ENCODE measurements around the gene NUMBL.
"Not testable (repeated sequence)": the region's sequence is repeated elsewhere in the genome, so short reads cannot be mapped to it uniquely, and the experiment has no call there.

NUMBL gene

GRCh38 chr19:40639638-40639982 is 50.8 kb downstream of the NUMBL start:
- TF ChIP-seq Cebpa-rat (IDR thresholded peaks at IDR 0.05), result no peak

GRCh38 chr19:40638327-40638726 is 52.1 kb downstream of the NUMBL start:
- no peak overlapping the region for H3K4me2 ChIP-seq
- H4K20me1 ChIP-seq, result no peaks in the 10 kb centered on the region
- no peak for TF ChIP-seq Cebpa-rat (IDR thresholded peaks at IDR 0.05)
- no peaks in the 10 kb centered on the region for H3K36me3 ChIP-seq
- no peaks in the 10 kb centered on the region for H3K9me3 ChIP-seq
- no peaks in the 10 kb centered on the region for H3K27me3 ChIP-seq
- H3K9ac ChIP-seq, result no peak overlapping the region
- no peak overlapping the region for H3K27ac ChIP-seq
- H3K4me3 ChIP-seq, result no peak overlapping the region
- H3K4me1 ChIP-seq, result peaks cover 32% of the 10 kb centered on the region

More at GRCh38 chr19:40639638-40639982, 50.8 kb downstream of the NUMBL start:
- Histone ChIP-seq H3K4me3 (no peak overlapping the region), H3K9ac (no peak overlapping the region), H3K27ac (no peak overlapping the region), H4K20me1 (no peaks in the 10 kb centered on the region), H3K9me3 (no peaks in the 10 kb centered on the region), H3K4me2 (no peak overlapping the region), H3K4me1 (peaks cover 20% of the 10 kb centered on the region), H3K27me3 (no peaks in the 10 kb centered on the region), H3K36me3 (no peaks in the 10 kb centered on the region)

GRCh38 chr19:40633207-40633606 is 57.2 kb downstream of the NUMBL start:
- Histone ChIP-seq H3K9me3 (no peaks in the 10 kb centered on the region), H3K27me3 (no peaks in the 10 kb centered on the region), H3K4me1 (peaks cover 15% of the 10 kb centered on the region), H3K36me3 (peaks cover 32% of the 10 kb centered on the region), H4K20me1 (no peaks in the 10 kb centered on the region), H3K4me3 (no peak overlapping the region), H3K27ac (no peak overlapping the region), H3K4me2 (no peak overlapping the region), H3K9ac (no peak overlapping the region)
- no peak for TF ChIP-seq Cebpa-rat (IDR thresholded peaks at IDR 0.05)

GRCh38 chr19:40632311-40633036 is 58.0 kb downstream of the NUMBL start:
- no peaks in the 10 kb centered on the region for H4K20me1 ChIP-seq
- no peak for TF ChIP-seq Cebpa-rat (IDR thresholded peaks at IDR 0.05)
- peaks cover 39% of the 10 kb centered on the region for H3K36me3 ChIP-seq
- no peak overlapping the region for H3K4me3 ChIP-seq
- H3K4me1 ChIP-seq, result peaks cover 15% of the 10 kb centered on the region
- H3K9ac ChIP-seq, result no peak overlapping the region
- no peak overlapping the region for H3K4me2 ChIP-seq
- no peaks in the 10 kb centered on the region for H3K9me3 ChIP-seq
- no peak overlapping the region for H3K27ac ChIP-seq
- H3K27me3 ChIP-seq, result no peaks in the 10 kb centered on the region

GRCh38 chr19:40630571-40631160 is 59.8 kb downstream of the NUMBL start:
- Histone ChIP-seq H3K27me3 (no peaks in the 10 kb centered on the region), H3K4me2 (no peak overlapping the region), H3K9me3 (no peaks in the 10 kb centered on the region), H3K36me3 (peaks cover 57% of the 10 kb centered on the region), H3K27ac (no peak overlapping the region), H4K20me1 (no peaks in the 10 kb centered on the region), H3K4me3 (no peak overlapping the region), H3K4me1 (peaks cover 15% of the 10 kb centered on the region), H3K9ac (no peak overlapping the region)
- no peak for TF ChIP-seq Cebpa-rat (IDR thresholded peaks at IDR 0.05)

GRCh38 chr19:40629346-40629745 is 61.1 kb downstream of the NUMBL start:
- Histone ChIP-seq H3K36me3 (peaks cover 69% of the 10 kb centered on the region), H3K27ac (no peak overlapping the region), H3K27me3 (no peaks in the 10 kb centered on the region), H3K9ac (no peak overlapping the region), H3K9me3 (no peaks in the 10 kb centered on the region), H3K4me3 (no peak overlapping the region), H4K20me1 (no peaks in the 10 kb centered on the region), H3K4me1 (peaks cover 13% of the 10 kb centered on the region), H3K4me2 (no peak overlapping the region)
- TF ChIP-seq Cebpa-rat (IDR thresholded peaks at IDR 0.05), result no peak

GRCh38 chr19:40627486-40628279 is 62.8 kb downstream of the NUMBL start:
- Histone ChIP-seq H3K4me3 (no peak overlapping the region), H3K4me2 (no peak overlapping the region), H3K4me1 (no peaks in the 10 kb centered on the region), H3K9me3 (no peaks in the 10 kb centered on the region), H3K27ac (no peak overlapping the region), H3K9ac (no peak overlapping the region), H3K36me3 (peaks cover 85% of the 10 kb centered on the region), H4K20me1 (0 out of 2 replicates have a peak, but pooled peaks cover 4% of the 10 kb centered on the region), H3K27me3 (no peaks in the 10 kb centered on the region)
- no peak for TF ChIP-seq Cebpa-rat (IDR thresholded peaks at IDR 0.05)

GRCh38 chr19:40626918-40627317 is 63.5 kb downstream of the NUMBL start:
- H3K27ac ChIP-seq, result no peak overlapping the region
- TF ChIP-seq Cebpa-rat (IDR thresholded peaks at IDR 0.05), result no peak
- H3K36me3 ChIP-seq, result peaks cover 93% of the 10 kb centered on the region
- no peak overlapping the region for H3K4me3 ChIP-seq
- no peak overlapping the region for H3K4me2 ChIP-seq
- H4K20me1 ChIP-seq, result 0 out of 2 replicates have a peak, but pooled peaks cover 9% of the 10 kb centered on the region
- H3K9ac ChIP-seq, result no peak overlapping the region
- H3K27me3 ChIP-seq, result no peaks in the 10 kb centered on the region
- no peaks in the 10 kb centered on the region for H3K4me1 ChIP-seq
- H3K9me3 ChIP-seq, result no peaks in the 10 kb centered on the region

- Histone ChIP-seq H3K4me1 (no peaks in the 10 kb centered on the region), H3K27ac (no peak overlapping the region), H3K27me3 (no peaks in the 10 kb centered on the region), H3K4me2 (no peak overlapping the region), H4K20me1 (0 out of 2 replicates have a peak, but pooled peaks cover 15% of the 10 kb centered on the region), H3K9ac (no peak overlapping the region), H3K9me3 (no peaks in the 10 kb centered on the region), H3K36me3 (peaks cover 99% of the 10 kb centered on the region), H3K4me3 (no peak overlapping the region)
- TF ChIP-seq Cebpa-rat (IDR thresholded peaks at IDR 0.05), result no peak
Observed at GRCh38 chr19:40625406-40626120, 64.9 kb downstream of the NUMBL start.

GRCh38 chr19:40624369-40625153 is 65.9 kb downstream of the NUMBL start:
- H3K4me2 ChIP-seq, H3K27me3 ChIP-seq, H3K9ac ChIP-seq, H3K27ac ChIP-seq, H3K4me1 ChIP-seq, H3K4me3 ChIP-seq, H3K9me3 ChIP-seq: not testable (repeated sequence)
- H3K36me3 ChIP-seq, result peaks cover 99% of the 10 kb centered on the region
- 0 out of 2 replicates have a peak, but pooled peaks cover 15% of the 10 kb centered on the region for H4K20me1 ChIP-seq
